Tibial nerve (tissue), 4 donors: ENCODE measurements around the gene ZFYVE9. TPM values are rescaled to one million over a fixed set of nuclear protein-coding genes. Genes with fewer than 3 reads are reported as not detected.

Experiments used
- DNase-seq, 2 donors: peaks; one replicate each; pipeline ENCODE4 v3.0.0-alpha.2; 2019; ENCODE audit warnings: low spot score in 2 of 2
- H3K27ac ChIP-seq, 4 donors: fragments of 200-600 bp; sonication (generic) in 3 of 4; one replicate each; pipeline ENCODE4 v1.5.1; 2017 to 2019; ENCODE audit warnings: mild to moderate bottlenecking in 1 of 4
- H3K27me3 ChIP-seq, 2 donors: fragments of 200-600 bp; sonication (generic) in 1 of 2; one replicate each; pipeline versions ENCODE4 v1.5.1 to v1.6.0; 2017 to 2019
- H3K36me3 ChIP-seq, 3 donors: fragments of 200-600 bp; sonication (generic); one replicate each; pipeline ENCODE4 v1.5.1; 2018 to 2019
- H3K4me1 ChIP-seq, 4 donors: fragments of 200-600 bp; sonication (generic) in 3 of 4; one replicate each; pipeline ENCODE4 v1.5.1; 2017 to 2019
- H3K4me3 ChIP-seq, 4 donors: fragments of 200-600 bp; sonication (generic) in 3 of 4; one replicate each; pipeline ENCODE4 v1.5.1; 2017 to 2019; ENCODE audit warnings: mild to moderate bottlenecking in 1 of 4, moderate library complexity in 1 of 4
- H3K9me3 ChIP-seq, 4 donors: fragments of 200-600 bp; sonication (generic) in 3 of 4; one replicate each; pipeline ENCODE4 v1.5.1; 2017 to 2019
- EP300 ChIP-seq, 2 donors: sonication (generic); formaldehyde crosslinking; IDR thresholded peaks; one replicate each; pipeline ENCODE4 v1.6.1; 2017; ENCODE audit warnings: antibody characterized with exemption in 2 of 2, mild to moderate bottlenecking in 1 of 2
- POLR2A ChIP-seq, 2 donors: fragments of 450-650 bp; IDR thresholded peaks; one replicate each; pipeline ENCODE4 v1.6.1; 2017; ENCODE audit warnings: antibody characterized with exemption in 2 of 2, mild to moderate bottlenecking in 2 of 2, moderate library complexity in 2 of 2
- WGBS, 2 donors: methylation state at CpG; one replicate each; pipeline ENCODE4 v1.1.5; 2018; 5-methylcytosine and 5-hydroxymethylcytosine counted together
- total RNA-seq, 4 donors: library from RNA; depleted of rRNA; stranded (reverse); fragments of >200 nt; gene quantifications; one replicate each; pipeline ENCODE4 v1.1.0, GENCODE V29; 2016
- TF ChIP-seq, protein P1 (sequence below), 5 experiments: fragments of 200-600 bp in 3 of 5; fragments of 450-650 bp in 2 of 5; sonication (generic) in 3 of 5; IDR thresholded peaks; one replicate each; pipeline ENCODE4 v1.5.1; 2016 to 2019; ENCODE audit warnings: antibody characterized with exemption in 5 of 5, mild to moderate bottlenecking in 3 of 5, moderate library complexity in 2 of 5

Gene ZFYVE9
- total RNA-seq, 4 donors from 2014 or later, result 29.1 to 39.6 (median 35.0) TPM

GRCh38 chr1:52238474-52238873 lies 96.6 kb downstream of the ZFYVE9 start:
- no peak overlapping the region for H3K27ac ChIP-seq
- H3K27me3 ChIP-seq, result no peaks in the 10 kb centered on the region
- peaks cover 0 to 16% (median 0%) of the 10 kb centered on the region in 4 donors for H3K4me1 ChIP-seq
- no peak overlapping the region for H3K4me3 ChIP-seq
- TF ChIP-seq POLR2A (IDR thresholded peaks at IDR 0.05), result no peak
- TF ChIP-seq, protein P1, sequence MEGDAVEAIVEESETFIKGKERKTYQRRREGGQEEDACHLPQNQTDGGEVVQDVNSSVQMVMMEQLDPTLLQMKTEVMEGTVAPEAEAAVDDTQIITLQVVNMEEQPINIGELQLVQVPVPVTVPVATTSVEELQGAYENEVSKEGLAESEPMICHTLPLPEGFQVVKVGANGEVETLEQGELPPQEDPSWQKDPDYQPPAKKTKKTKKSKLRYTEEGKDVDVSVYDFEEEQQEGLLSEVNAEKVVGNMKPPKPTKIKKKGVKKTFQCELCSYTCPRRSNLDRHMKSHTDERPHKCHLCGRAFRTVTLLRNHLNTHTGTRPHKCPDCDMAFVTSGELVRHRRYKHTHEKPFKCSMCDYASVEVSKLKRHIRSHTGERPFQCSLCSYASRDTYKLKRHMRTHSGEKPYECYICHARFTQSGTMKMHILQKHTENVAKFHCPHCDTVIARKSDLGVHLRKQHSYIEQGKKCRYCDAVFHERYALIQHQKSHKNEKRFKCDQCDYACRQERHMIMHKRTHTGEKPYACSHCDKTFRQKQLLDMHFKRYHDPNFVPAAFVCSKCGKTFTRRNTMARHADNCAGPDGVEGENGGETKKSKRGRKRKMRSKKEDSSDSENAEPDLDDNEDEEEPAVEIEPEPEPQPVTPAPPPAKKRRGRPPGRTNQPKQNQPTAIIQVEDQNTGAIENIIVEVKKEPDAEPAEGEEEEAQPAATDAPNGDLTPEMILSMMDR (IDR thresholded peaks at IDR 0.05), result no peak
- TF ChIP-seq EP300 (IDR thresholded peaks at IDR 0.05), result no peak
- no peaks in the 10 kb centered on the region for H3K9me3 ChIP-seq
- H3K36me3 ChIP-seq, result peaks cover 0 to 5% (median 0%) of the 10 kb centered on the region in 3 donors
- 77 to 80% methylated on average over 2 of the region's 2 CpGs for WGBS, 2 donors
- no peak for DNase-seq

DNA sequence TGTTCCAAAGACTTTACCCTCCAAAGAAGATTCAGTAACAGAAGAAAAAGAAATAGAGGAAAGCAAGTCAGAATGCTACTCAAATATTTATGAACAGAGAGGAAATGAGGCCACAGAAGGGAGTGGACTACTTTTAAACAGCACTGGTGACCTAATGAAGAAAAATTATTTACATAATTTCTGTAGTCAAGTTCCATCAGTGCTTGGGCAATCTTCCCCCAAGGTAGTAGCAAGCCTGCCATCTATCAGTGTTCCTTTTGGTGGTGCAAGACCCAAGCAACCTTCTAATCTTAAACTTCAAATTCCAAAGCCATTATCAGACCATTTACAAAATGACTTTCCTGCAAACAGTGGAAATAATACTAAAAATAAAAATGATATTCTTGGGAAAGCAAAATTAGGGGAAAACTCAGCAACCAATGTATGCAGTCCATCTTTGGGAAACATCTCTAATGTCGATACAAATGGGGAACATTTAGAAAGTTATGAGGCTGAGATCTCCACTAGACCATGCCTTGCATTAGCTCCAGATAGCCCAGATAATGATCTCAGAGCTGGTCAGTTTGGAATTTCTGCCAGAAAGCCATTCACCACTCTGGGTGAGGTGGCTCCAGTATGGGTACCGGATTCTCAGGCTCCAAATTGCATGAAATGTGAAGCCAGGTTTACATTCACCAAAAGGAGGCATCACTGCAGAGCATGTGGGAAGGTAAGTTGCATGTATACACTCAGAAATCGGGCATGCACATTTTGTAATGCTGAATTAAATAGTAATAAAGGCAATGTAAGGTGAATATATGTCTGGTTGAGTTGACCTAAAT lies 97.2 kb downstream of the ZFYVE9 start:
- H3K9me3 ChIP-seq, result no peaks in the 10 kb centered on the region
- peaks cover 0 to 2% (median 0%) of the 10 kb centered on the region in 3 donors for H3K36me3 ChIP-seq
- WGBS, 2 donors, result 90 to 93% methylated on average over 3 of the region's 3 CpGs
- peaks cover 0 to 16% (median 0%) of the 10 kb centered on the region in 4 donors for H3K4me1 ChIP-seq
- no peak overlapping the region for H3K27ac ChIP-seq
- no peak for TF ChIP-seq POLR2A (IDR thresholded peaks at IDR 0.05)
- TF ChIP-seq, protein P1 (IDR thresholded peaks at IDR 0.05), result no peak
- no peak for TF ChIP-seq EP300 (IDR thresholded peaks at IDR 0.05)
- H3K27me3 ChIP-seq, result no peaks in the 10 kb centered on the region
- no peak for DNase-seq
- H3K4me3 ChIP-seq, result no peak overlapping the region

- Histone ChIP-seq H3K36me3 (no peaks in the 10 kb centered on the region), H3K4me3 (no peak overlapping the region), H3K4me1 (peaks cover 0 to 16% (median 0%) of the 10 kb centered on the region in 4 donors), H3K27ac (no peak overlapping the region), H3K27me3 (no peaks in the 10 kb centered on the region), H3K9me3 (no peaks in the 10 kb centered on the region)
- no peak for DNase-seq
- TF ChIP-seq EP300 (IDR thresholded peaks at IDR 0.05), result no peak
- TF ChIP-seq POLR2A (IDR thresholded peaks at IDR 0.05), result no peak
- TF ChIP-seq, protein P1 (IDR thresholded peaks at IDR 0.05), result no peak
- 29 to 38% methylated on average over 1 of the region's 1 CpG for WGBS, 2 donors
Observed at GRCh38 chr1:52239708-52240001, 97.8 kb downstream of the ZFYVE9 start.

DNA sequence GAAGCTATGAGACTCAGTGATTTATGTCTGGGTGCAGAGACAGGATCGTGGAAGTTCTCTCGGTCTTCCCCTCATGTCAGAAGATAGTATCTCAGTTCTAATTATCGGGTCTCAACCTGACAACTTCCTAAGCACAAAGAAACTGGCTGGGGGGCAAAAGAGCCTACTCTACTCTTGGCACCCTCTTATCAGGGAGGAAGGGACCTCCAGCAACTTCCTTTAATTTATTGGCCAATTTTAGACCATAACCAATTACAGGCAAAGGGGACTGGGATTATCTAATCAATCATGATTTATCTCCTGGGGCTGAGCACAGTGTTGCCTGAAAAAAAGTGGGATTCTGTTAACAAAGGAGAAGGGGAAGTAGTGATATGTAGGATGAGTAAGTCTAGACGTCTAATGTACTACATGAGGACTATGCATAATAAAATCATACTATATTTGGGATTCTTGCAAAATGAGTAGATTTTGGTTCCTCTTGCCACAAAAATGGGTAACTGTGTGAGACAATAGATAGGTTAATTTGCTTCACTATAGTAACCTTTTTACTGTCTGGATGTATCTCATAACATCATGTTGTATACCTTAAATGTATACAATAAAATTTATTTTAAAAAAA lies 98.8 kb downstream of the ZFYVE9 start:
- WGBS, 2 donors, result 57 to 63% methylated on average over 4 of the region's 4 CpGs

More for the DNA sequence above, 98.8 kb downstream of the ZFYVE9 start:
- no peak for DNase-seq
- Histone ChIP-seq H3K4me3 (no peak overlapping the region), H3K4me1 (peaks cover 0 to 16% (median 0%) of the 10 kb centered on the region in 4 donors), H3K27me3 (no peaks in the 10 kb centered on the region), H3K36me3 (no peaks in the 10 kb centered on the region), H3K27ac (no peak overlapping the region), H3K9me3 (no peaks in the 10 kb centered on the region)
- TF ChIP-seq, protein P1 (IDR thresholded peaks at IDR 0.05), result no peak
- no peak for TF ChIP-seq POLR2A (IDR thresholded peaks at IDR 0.05)
- no peak for TF ChIP-seq EP300 (IDR thresholded peaks at IDR 0.05)
